SK-N-SH (cell line): ENCODE measurements around the gene DAB2IP.

Experiments used
- CHD2 ChIP-seq: fragments of 150-350 bp; IDR thresholded peaks from 2 replicates; pipeline ENCODE4 v1.6.1; 2018; ENCODE audit warnings: low read length; ENCODE audit not compliant: partially characterized antibody
- CTCF ChIP-seq: fragments of 200-600 bp; sonication (generic); IDR thresholded peaks from 2 replicates; pipeline ENCODE4 v1.6.1; 2017; ENCODE audit warnings: antibody characterized with exemption, mild to moderate bottlenecking, moderate library complexity
- MAX ChIP-seq: IDR thresholded peaks from 2 replicates; pipeline ENCODE4 v1.4.0; 2012; ENCODE audit warnings: low read depth
- RCOR1 ChIP-seq: fragments of 150-350 bp; IDR thresholded peaks from 2 replicates; pipeline ENCODE4 v1.6.1; 2017; ENCODE audit warnings: antibody characterized with exemption, low read length
- TCF12 ChIP-seq: IDR thresholded peaks from 2 replicates; pipeline ENCODE4 v1.4.0; 2012
- USF2 ChIP-seq: fragments of 150-350 bp; IDR thresholded peaks from 2 replicates; pipeline ENCODE4 v1.6.1; 2017; ENCODE audit warnings: antibody characterized with exemption, low read length, low read depth, borderline replicate concordance

GRCh38 chr9:121711797-121712196 is 60.4 kb downstream of the DAB2IP start:
- TF ChIP-seq USF2 (no peak), CHD2 (no peak), RCOR1 (no peak), TCF12 (no peak), CTCF (no peak), MAX (no peak)
